DND-41 (cell line): ENCODE measurements around the gene SRCIN1.

Source experiments
- ATAC-seq: fragments of 200-7000 bp; cut with Tn5 transposase; 3 replicates; pipeline ENCODE4 v1.9.1; 2021; ENCODE audit warnings: low read depth; ENCODE audit not compliant: insufficient read depth
- DNase-seq: peaks from one replicate; pipeline ENCODE4 v3.0.0-alpha.2; 2020
- H2AFZ ChIP-seq: 2 replicates; pipeline ENCODE4 v1.6.0; 2012; ENCODE audit warnings: low read depth, low read length
- H3K27ac ChIP-seq: 2 replicates; pipeline ENCODE4 v1.5.1; 2012; ENCODE audit warnings: low read length, inconsistent platforms
- H3K27me3 ChIP-seq: fragments of 200-600 bp; sonication (generic); 2 replicates; pipeline ENCODE4 v1.6.0; 2012; ENCODE audit warnings: low read length, mild to moderate bottlenecking, inconsistent platforms; ENCODE audit not compliant: insufficient read depth, poor library complexity
- H3K36me3 ChIP-seq: 2 replicates; pipeline ENCODE4 v1.5.1; 2012; ENCODE audit warnings: low read length, inconsistent platforms; ENCODE audit not compliant: insufficient read depth
- H3K4me1 ChIP-seq: 2 replicates; pipeline ENCODE4 v1.5.1; 2012; ENCODE audit warnings: mild to moderate bottlenecking, low read length; ENCODE audit not compliant: insufficient read depth
- H3K4me2 ChIP-seq: 2 replicates; pipeline ENCODE4 v1.6.0; 2012; ENCODE audit warnings: mild to moderate bottlenecking, moderate library complexity, low read length, inconsistent platforms; ENCODE audit not compliant: insufficient read depth
- H3K4me3 ChIP-seq, 2 experiments: fragments of 200-600 bp in 1 of 2; shearing (Covaris generic) in 1 of 2; 2 replicates each; pipeline ENCODE4 v1.5.1; 2012 to 2016; ENCODE audit warnings: inconsistent platforms in 2 of 2, low read length in 2 of 2, mild to moderate bottlenecking in 2 of 2, low read depth in 1 of 2, moderate library complexity in 1 of 2
- H3K79me2 ChIP-seq: 2 replicates; pipeline ENCODE4 v1.6.0; 2012; ENCODE audit warnings: low read length, inconsistent platforms; ENCODE audit not compliant: insufficient read depth
- H3K9ac ChIP-seq: 2 replicates; pipeline ENCODE4 v1.6.0; 2012; ENCODE audit warnings: low read depth, mild to moderate bottlenecking, inconsistent platforms, low read length, moderate library complexity
- H3K9me3 ChIP-seq: 2 replicates; pipeline ENCODE4 v1.5.1; 2012; ENCODE audit warnings: low read length, moderate library complexity, mild to moderate bottlenecking, inconsistent platforms; ENCODE audit not compliant: insufficient read depth, severe bottlenecking
- H4K20me1 ChIP-seq: 2 replicates; pipeline ENCODE4 v1.6.0; 2012; ENCODE audit warnings: low read length; ENCODE audit not compliant: insufficient read depth
- CTCF ChIP-seq: IDR thresholded peaks from 2 replicates; pipeline ENCODE4 v1.5.1; 2012; ENCODE audit warnings: borderline replicate concordance, low read length, moderate library complexity, mild to moderate bottlenecking; ENCODE audit not compliant: poor library complexity, severe bottlenecking; ENCODE audit errors: extremely low read depth
- EZH2 ChIP-seq: IDR thresholded peaks from 3 replicates; pipeline ENCODE4 v1.6.1; 2012; ENCODE audit warnings: borderline replicate concordance, low read depth, mild to moderate bottlenecking, moderate library complexity, low read length, inconsistent platforms; ENCODE audit not compliant: severe bottlenecking

Gene SRCIN1

GRCh38 chr17:38546396-38546795 lies 59.4 kb downstream of the SRCIN1 start:
- no peak for TF ChIP-seq CTCF
- no peak for TF ChIP-seq EZH2
- no peak overlapping the region for H3K4me2 ChIP-seq
- H3K27ac ChIP-seq, result no peak overlapping the region
- no peak overlapping the region for H2AFZ ChIP-seq
- no peaks in the 10 kb centered on the region for H3K79me2 ChIP-seq
- H3K36me3 ChIP-seq, result no peaks in the 10 kb centered on the region
- ATAC-seq, result no peak
- H4K20me1 ChIP-seq, result no peaks in the 10 kb centered on the region
- no peaks in the 10 kb centered on the region for H3K4me1 ChIP-seq
- no peak overlapping the region for H3K4me3 ChIP-seq
- H3K9ac ChIP-seq, result no peak overlapping the region
- no peak for DNase-seq
- H3K27me3 ChIP-seq, result no peaks in the 10 kb centered on the region
- H3K9me3 ChIP-seq, result no peaks in the 10 kb centered on the region

- ATAC-seq (no peak), DNase-seq (no peak)
- Histone ChIP-seq H3K36me3 (no peaks in the 10 kb centered on the region), H4K20me1 (no peaks in the 10 kb centered on the region), H3K4me2 (no peak overlapping the region), H3K4me1 (no peaks in the 10 kb centered on the region), H3K4me3 (no peak overlapping the region), H3K27ac (no peak overlapping the region), H3K9ac (no peak overlapping the region), H3K27me3 (no peaks in the 10 kb centered on the region), H2AFZ (no peak overlapping the region), H3K79me2 (no peaks in the 10 kb centered on the region), H3K9me3 (no peaks in the 10 kb centered on the region)
- no peak for TF ChIP-seq EZH2
- no peak for TF ChIP-seq CTCF
These were observed 60.1 kb downstream of the SRCIN1 start for GRCh38 chr17:38545531-38546225.

GRCh38 chr17:38544839-38545209 lies 60.9 kb downstream of the SRCIN1 start:
- no peak for DNase-seq
- no peak for ATAC-seq
- no peak for TF ChIP-seq CTCF
- TF ChIP-seq EZH2, result no peak
- H3K9me3 ChIP-seq, result no peaks in the 10 kb centered on the region
- H3K36me3 ChIP-seq, result no peaks in the 10 kb centered on the region
- H3K4me2 ChIP-seq, result no peak overlapping the region
- H3K4me3 ChIP-seq, result no peak overlapping the region
- H3K4me1 ChIP-seq, result no peaks in the 10 kb centered on the region
- no peak overlapping the region for H2AFZ ChIP-seq
- no peak overlapping the region for H3K27ac ChIP-seq
- H3K9ac ChIP-seq, result no peak overlapping the region
- no peaks in the 10 kb centered on the region for H4K20me1 ChIP-seq
- no peaks in the 10 kb centered on the region for H3K79me2 ChIP-seq
- H3K27me3 ChIP-seq, result no peaks in the 10 kb centered on the region
